NCI-H146 treated with DMSO at 0.1 percent for 48 hours (cell line): ENCODE results near the gene KRT85.
"Not testable (repeated sequence)": the region's sequence is repeated elsewhere in the genome, so short reads cannot be mapped to it uniquely, and the experiment has no call there.

Experiments
- DNase-seq: peaks from one replicate; lab custom pipeline; 2025; ENCODE audit not compliant: unreplicated experiment; lab: John Stamatoyannopoulos, UW

The KRT85 gene

DNA sequence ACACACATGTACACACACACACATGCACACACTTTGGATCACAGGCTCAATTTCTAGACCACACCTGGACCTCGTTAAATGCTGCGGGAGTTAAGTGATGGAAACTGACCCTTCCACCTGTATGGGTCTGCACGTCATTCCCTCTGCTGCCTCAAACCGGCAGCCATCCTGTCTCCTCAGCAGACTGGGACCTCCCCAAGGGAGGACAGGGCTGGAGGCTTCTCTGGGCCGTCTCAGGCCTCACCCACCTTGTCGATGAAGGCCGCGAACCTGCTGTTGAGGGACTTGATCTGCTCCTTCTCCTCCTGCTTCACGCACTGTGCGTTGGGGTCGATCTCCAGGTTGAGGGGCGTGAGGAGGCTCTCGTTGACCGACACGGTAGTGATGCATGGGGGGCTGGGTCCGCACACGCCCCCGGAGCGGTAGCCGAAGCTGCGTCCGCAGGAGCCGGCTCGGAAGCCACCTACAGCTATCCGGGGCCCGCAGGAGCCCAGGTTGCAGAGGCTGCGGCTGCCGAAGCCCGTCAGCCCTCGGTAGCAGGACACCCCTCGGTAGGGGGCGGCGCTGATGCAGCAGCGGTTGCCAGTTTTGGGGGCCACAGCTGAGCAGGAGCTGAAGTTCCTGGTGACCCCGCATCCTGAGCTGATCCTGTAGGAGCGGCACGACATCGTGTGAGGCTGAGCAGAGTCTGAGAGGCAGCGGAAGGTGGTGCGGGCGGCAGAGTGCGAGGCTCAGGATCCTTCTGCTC, at the start of gene KRT85:
TSS of gene KRT85 (minus strand) at position 744 of the 748 bp plus-strand sequence. CDS start at position 668, 76 bp downstream.
- no peak for DNase-seq

- no peak for DNase-seq
Observed at GRCh38 chr12:52416795-52417194, 49.5 kb upstream of the KRT85 start.

DNA sequence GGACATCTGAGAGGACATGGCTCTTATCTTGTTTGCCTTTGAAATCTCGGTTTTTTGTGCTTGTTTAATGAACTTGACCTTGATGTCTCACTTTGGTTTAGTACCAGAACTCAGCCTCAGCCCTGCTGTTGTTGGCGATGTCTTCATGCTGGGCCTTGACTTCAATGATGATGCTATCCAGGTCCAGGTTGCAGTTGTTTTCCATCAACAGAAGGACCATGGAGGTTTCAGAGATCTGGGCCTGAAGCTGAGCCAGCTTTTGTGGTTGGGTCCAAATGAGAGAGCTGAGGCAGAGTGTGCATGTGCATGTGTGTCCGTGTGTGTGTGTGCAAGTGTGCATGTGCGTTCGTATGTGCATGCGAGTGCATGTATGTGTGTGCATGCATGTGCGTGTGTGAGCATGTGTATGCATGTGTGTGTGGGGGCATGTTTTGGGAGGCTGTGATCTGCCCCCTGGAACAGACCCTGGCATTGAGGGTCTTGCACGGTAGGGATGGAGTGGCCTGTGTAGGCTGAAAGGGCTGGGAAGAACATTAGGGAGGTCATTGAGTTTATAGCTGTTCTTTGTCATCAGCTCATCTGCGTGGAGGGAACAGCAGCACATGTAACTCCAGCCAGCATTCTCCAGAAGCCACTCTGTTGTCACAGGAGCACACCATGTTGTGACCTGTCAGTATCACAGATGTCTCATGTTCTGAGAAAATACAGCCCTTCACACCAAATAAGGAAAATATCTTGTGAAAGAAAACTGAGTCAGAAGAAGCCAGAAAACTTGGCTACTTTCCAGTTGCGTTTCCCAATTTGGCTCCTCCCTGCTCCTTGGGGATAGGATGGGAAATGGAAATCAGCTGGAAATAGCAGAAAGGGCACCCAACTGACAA, 48.8 kb upstream of the KRT85 start:
- DNase-seq: no peak

- DNase-seq: no peak
Observed at GRCh38 chr12:52414936-52415335, 47.7 kb upstream of the KRT85 start.

DNA sequence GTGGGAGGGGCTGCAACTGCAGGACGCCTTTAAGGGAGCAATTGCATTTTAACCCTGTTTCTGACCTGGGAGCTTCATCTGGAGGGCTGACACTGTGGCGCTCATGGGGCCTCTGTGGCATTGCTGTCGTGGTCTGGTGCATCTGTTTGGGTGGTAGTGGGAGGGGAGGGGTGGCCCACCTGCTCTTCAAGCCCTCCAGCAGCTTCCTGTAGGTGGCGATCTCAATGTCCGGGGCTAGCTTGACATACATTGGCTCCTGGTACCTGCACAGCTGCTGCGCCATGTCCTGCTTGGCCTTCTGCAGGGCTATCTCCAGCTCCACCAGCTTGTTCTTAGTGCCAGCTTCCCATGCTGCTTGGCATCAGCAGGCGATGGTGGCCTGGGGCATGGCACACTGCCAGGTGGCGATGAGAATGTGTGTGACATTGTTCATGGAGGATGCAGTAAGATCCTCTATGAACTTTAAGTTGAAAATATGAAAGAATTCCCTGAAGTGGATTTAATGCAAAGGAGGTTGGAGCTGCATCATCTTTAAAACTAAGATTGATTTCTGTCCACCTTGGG, 46.6 kb upstream of the KRT85 start:
- no peak for DNase-seq

- no peak for DNase-seq
Observed at GRCh38 chr12:52413202-52413601, 45.9 kb upstream of the KRT85 start.

DNA sequence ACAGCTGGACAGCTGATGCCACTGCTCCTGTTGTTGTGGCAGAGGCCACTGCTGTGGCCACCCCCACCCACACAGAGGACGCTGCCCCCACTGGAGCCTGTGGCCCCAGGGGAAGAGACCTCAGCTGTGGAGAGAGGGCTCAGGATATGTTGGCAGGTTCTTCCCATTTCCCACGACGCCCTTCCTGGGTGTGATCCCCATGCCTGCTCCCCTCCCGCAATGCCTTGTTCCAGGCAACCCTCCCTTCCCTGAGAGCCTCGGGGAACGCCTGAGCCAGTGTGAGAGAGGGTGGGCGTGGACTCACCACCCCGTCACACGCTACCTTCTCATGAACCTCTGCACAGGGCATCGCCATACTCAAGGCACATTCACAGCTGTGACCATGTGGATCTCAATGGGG, 44.5 kb upstream of the KRT85 start:
- DNase-seq: no peak

DNA sequence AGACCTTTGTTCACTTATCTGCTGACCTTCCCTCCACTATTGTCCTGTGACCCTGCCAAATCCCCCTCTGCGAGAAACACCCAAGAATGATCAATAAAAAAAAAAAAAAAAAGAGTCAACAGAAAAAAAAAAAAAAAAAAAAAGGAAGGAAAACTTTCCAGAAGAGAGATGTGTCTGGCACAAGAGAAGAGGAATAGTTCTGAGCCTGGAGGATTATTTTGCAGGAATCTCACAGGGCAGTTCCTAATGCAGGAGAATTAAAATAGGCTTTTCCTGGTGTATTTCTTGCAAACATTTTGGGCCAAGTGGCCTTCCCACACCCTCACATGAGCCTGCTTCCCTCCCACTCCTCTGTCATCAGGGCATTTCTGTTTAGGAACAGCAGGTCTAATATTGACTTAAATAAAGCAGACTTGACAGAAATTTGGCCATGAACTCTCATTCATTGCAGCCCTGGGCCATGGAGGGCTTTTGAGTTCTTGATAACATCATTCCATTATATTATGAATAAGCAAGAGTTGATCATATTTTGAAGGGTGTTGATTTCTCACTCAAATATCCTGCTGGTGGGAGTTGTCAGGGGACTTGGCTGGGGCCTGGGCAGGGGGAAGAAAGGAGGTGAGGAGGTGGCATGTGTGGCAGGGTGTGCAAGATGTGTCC, 43.4 kb upstream of the KRT85 start:
- DNase-seq: not testable (repeated sequence)

GRCh38 chr12:52407918-52408317, 40.6 kb upstream of the KRT85 start:
- DNase-seq: no peak

GRCh38 chr12:52405922-52406385, 38.7 kb upstream of the KRT85 start, which contains the start of gene KRT82:
TSS of gene KRT82 (minus strand) at chr12:52406335. CDS start at chr12:52406277, 58 bp downstream.
- no peak for DNase-seq

GRCh38 chr12:52404951-52405350, 37.7 kb upstream of the KRT85 start:
- DNase-seq: no peak

DNA sequence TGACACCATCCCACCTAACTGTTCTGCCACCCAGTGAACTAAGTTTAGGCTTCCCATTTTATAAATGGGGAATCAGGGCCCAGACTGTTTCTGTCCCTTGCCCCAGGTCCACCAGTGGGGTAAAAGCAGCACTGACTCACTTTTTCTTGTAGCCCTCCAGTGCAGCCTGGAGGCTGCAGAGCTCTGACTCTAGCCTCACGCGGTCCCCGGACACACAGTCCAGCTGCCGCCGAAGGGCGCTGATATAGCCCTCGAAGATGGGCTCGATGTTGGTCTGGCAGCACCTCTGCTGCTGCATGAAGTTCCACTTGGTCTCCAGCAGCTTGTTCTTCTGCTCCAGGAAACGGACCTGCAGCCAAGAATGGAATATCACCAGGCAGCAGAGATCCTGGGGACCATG, 36.3 kb upstream of the KRT85 start:
- DNase-seq: no peak

DNA sequence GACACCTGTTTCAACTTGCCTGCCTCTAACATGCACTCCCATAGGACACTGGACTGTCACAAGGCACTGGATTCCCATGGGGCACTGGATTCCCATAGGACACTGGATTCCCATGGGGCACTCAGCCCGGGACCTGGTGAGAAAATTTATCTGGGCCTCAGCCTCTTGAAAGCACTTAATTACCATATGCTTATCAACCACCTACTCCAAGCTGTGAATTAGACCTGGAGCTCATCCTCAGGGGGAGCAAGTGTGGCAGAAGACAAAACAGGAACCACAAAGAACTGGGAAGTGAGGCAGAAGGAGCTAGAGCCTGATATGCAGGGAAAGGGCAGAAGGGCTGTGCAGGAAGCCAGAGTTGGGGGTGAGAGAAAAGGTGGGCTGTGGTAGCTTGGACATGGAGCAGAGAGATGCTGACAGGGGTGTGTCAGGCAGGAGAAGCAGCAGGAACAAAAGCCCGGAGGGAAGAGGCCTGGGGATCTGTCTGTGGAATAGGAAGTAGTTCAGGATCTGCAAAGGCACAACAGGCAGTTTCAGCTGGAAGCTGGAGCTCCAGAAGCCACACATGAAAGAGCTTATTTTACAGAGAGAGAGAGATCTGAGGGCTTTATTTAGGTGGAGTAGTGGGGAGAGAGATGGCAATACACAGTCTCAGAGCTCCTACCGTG, 35.7 kb upstream of the KRT85 start:
- no peak for DNase-seq

- DNase-seq: no peak
Observed at GRCh38 chr12:52402377-52402776, 35.1 kb upstream of the KRT85 start.

GRCh38 chr12:52401926-52402325, 34.6 kb upstream of the KRT85 start:
- DNase-seq: no peak

GRCh38 chr12:52401526-52401925, 34.2 kb upstream of the KRT85 start:
- no peak for DNase-seq

GRCh38 chr12:52400906-52401305, 33.6 kb upstream of the KRT85 start:
- no peak for DNase-seq

- DNase-seq: no peak
Observed at GRCh38 chr12:52399756-52400155, 32.5 kb upstream of the KRT85 start.

DNA sequence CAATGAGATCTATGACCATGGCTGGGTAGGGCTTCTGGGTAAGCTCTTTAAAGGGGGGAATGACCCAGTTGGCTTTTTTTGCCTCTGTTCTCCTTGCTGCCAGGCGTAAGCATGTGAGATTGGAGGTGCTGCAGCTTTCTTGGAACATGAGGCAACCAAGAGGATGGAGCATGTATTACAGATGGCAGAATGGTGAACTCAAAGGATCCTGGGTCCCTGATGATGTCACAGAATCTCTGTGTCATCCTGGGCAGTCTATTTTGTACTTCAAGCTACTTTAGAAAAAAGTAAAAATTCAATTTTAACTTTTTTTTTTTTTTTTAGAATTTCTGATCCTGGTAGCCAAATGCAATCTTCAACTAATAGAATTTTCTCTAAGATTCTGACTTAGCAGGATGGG, 30.9 kb upstream of the KRT85 start:
- DNase-seq: no peak

GRCh38 chr12:52396656-52397055, 29.4 kb upstream of the KRT85 start:
- DNase-seq: no peak
